K562 (cell line): ENCODE measurements around the gene TMEM234. TPM values are rescaled to one million over a fixed set of nuclear protein-coding genes. Genes with fewer than 3 reads are reported as not detected.

Experiments
- CTCFL ChIP-seq: IDR thresholded peaks from 2 replicates; pipeline ENCODE4 v1.6.1; 2011; ENCODE audit warnings: borderline replicate concordance, low read depth, mild to moderate bottlenecking, moderate library complexity, low read length; ENCODE audit not compliant: insufficient read depth, poor library complexity, severe bottlenecking
- DACH1 ChIP-seq: fragments of 450-650 bp; IDR thresholded peaks from 2 replicates; pipeline ENCODE4 v1.6.1; 2018; ENCODE audit not compliant: partially characterized antibody
- IRF2 ChIP-seq: sonication (generic); formaldehyde crosslinking; IDR thresholded peaks from 2 replicates; pipeline ENCODE4 v1.8.1; 2022; ENCODE audit warnings: mild to moderate bottlenecking, missing genetic modification reagents
- KHSRP ChIP-seq: fragments of 450-650 bp; IDR thresholded peaks from 2 replicates; pipeline ENCODE4 v1.6.1; 2017
- NKRF ChIP-seq: fragments of 450-650 bp; IDR thresholded peaks from 2 replicates; pipeline ENCODE4 v1.6.1; 2016; ENCODE audit warnings: borderline replicate concordance
- SP1 ChIP-seq: sonication (generic); formaldehyde crosslinking; IDR thresholded peaks from 2 replicates; pipeline ENCODE4 v1.8.1; 2022; ENCODE audit warnings: mild to moderate bottlenecking, missing genetic modification reagents
- THRB ChIP-seq: fragments of 450-650 bp; formaldehyde crosslinking; conservative IDR thresholded peaks from 2 replicates; pipeline ENCODE4 v1.4.0; 2022; ENCODE audit warnings: mild to moderate bottlenecking, missing genetic modification characterization
- ZNF280B ChIP-seq: fragments of 250-450 bp; sonication (Bioruptor Pico); IDR thresholded peaks from 2 replicates; pipeline ENCODE4 v1.5.1; 2021; ENCODE audit warnings: mild to moderate bottlenecking
- ZNF395 ChIP-seq: fragments of 200-800 bp; sonication (Bioruptor generic); IDR thresholded peaks from 2 replicates; pipeline ENCODE4 v1.6.1; 2017; ENCODE audit warnings: missing genetic modification characterization, missing compliant biosample characterization
- ZNF639 ChIP-seq, 2 experiments: fragments of 200-800 bp in 1 of 2; sonication (Bioruptor generic) in 1 of 2; sonication (generic) in 1 of 2; formaldehyde crosslinking in 1 of 2; IDR thresholded peaks in 1 of 2; conservative IDR thresholded peaks in 1 of 2; 2 replicates each; pipeline versions ENCODE4 v1.5.0 to v1.6.1; 2016 to 2020; ENCODE audit warnings: missing compliant biosample characterization in 1 of 2, missing genetic modification characterization in 1 of 2, missing genetic modification reagents in 1 of 2
- polyA plus RNA-seq, 8 experiments: library from polyadenylated mRNA; depleted of rRNA in 4 of 8; stranded (reverse) in 5 of 8; unstranded in 3 of 8; fragments of >200 nt; fragmentation: Nextera tagmentation in 2 of 8; fragmentation: Illumina TruSeq in 1 of 8; extraction: Ambion mirVana in 2 of 8; extraction: Trizol in 1 of 8; gene quantifications; 2 replicates each; pipeline versions ENCODE4 v1.2.1 to v1.2.3, GENCODE V29; 2011 to 2014; ENCODE audit warnings: inconsistent platforms in 1 of 8, missing spikeins in 1 of 8
- total RNA-seq, 7 experiments: library from RNA; depleted of rRNA in 6 of 7; stranded (reverse); fragments of >200 nt in 6 of 7; fragmentation: Illumina TruSeq in 2 of 7; extraction: Trizol in 2 of 7; gene quantifications; 2 replicates each; pipeline versions ENCODE4 v1.2.1 to v1.2.3, GENCODE V29; 2011 to 2021; ENCODE audit warnings: low replicate concordance in 1 of 7

The TMEM234 gene
- total and polyA plus RNA-seq, 9 of the 15 experiments (the other 6 are each of a cell fraction or from before 2014, with no cell fraction given), result 5.0 to 12.9 (median 7.6) TPM

GRCh38 chr1:32205401-32206370 lies 16.5 kb downstream of the TMEM234 start, which contains the start of gene IQCC (continued):
- TF ChIP-seq NKRF (peak; percentile 91; the same call in 1 of the 2 replicates), CTCFL (no peak), IRF2 (no peak; the same call in 1 of the 2 replicates), KHSRP (0 out of 2 replicates have a peak, but pooled peaks have one; percentile 32), DACH1 (no peak), ZNF395 (CRISPR knock-in tag) (no peak), SP1 (CRISPR knock-in tag) (no peak; the same call in 1 of the 2 replicates), ZNF639 (CRISPR knock-in tag; conservative IDR thresholded peaks at IDR 0.05 in 1 of 2, IDR thresholded peaks at IDR 0.05 in 1 of 2) (0 out of 4 replicates have a peak, but pooled peaks of 1 of the 2 experiments have one; percentile 21), THRB (CRISPR knock-in tag) (no peak), ZNF280B (CRISPR knock-in tag) (no peak)
